Glomerular endothelial cell (primary cell): ENCODE measurements around the gene FABP7. TPM values are rescaled to one million over a fixed set of nuclear protein-coding genes. Genes with fewer than 3 reads are reported as not detected.
"Not testable (repeated sequence)": the region's sequence is repeated elsewhere in the genome, so short reads cannot be mapped to it uniquely, and the experiment has no call there.

Experiments
- DNase-seq: peaks from one replicate; pipeline ENCODE4 v3.0.0-alpha.2; 2011; ENCODE audit warnings: low read depth, low spot score; ENCODE audit errors: extremely low read depth
- total RNA-seq: library from RNA; depleted of rRNA; stranded (reverse); fragments of >200 nt; gene quantifications from 2 replicates; pipeline ENCODE4 v1.2.3, GENCODE V29; 2015

The FABP7 gene
- total RNA-seq, result not detected in 2 replicates

DNA sequence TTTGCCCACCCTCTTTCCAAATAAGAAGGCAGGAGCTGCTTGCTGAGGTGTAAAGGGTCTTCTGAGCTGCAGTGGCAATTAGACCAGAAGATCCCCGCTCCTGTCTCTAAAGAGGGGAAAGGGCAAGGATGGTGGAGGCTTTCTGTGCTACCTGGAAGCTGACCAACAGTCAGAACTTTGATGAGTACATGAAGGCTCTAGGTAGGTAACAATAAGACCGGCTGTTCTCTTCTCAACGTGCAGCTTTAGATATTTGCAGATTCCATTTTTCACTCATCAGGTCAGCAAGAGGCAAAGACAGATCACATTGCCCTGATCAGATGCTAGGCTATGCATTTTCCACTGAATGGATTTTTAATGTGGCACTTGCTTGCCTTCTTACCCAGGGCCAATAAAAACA, at the start of gene FABP7:
Gene FABP7, plus strand, starts transcription at position 50 of the 400 bp plus-strand sequence. Its CDS starts 79 bp downstream, at position 129.
- DNase-seq, result no peak

DNA sequence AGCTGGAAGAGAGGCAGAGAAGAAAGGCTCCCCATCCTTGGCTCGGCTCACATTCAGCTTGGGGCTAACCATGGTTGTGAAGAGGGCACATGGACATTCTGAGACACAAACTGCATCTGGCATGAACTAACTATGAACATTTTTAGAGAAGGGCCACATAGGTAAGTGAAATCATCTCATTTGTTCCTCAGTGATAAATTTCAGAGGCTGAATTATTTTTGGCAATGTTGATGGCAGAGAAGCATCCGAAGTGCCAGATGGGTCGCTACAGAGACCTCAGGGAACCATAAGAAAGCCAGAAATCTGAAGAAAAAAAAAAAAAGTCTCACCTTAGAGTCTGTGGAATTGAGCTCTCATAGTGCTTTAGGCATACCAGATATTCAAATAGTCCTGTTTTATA, 49.2 kb upstream of the FABP7 start:
- no peak for DNase-seq

DNA sequence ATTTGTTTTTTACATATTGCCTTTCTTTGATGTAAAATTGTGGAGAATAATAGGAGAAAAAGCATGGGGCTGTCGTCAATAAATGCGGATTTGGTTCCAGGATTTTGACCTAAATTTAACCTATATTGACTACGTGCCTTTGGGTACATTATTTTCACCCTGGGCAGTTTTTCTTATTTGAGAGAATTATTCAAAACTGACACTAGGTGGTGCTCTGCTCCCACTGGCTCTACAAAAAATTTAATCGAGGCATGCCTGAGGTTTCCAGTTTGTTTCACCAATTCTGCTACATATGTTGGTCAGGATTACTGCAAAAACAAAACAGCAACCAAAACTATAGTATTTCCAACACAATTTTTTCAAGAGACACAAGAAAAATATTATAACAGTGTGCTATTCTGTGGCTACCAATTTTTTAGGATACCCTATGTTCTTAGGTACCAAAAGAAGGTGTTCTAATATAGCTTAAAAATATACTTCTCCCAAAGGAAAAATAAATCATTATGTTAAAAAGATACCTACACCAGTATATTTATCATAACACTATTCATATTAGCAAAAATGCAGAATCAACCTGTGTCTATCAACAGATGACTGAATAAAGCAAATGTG, 48.6 kb upstream of the FABP7 start:
- peak; percentile 16 for DNase-seq

DNA sequence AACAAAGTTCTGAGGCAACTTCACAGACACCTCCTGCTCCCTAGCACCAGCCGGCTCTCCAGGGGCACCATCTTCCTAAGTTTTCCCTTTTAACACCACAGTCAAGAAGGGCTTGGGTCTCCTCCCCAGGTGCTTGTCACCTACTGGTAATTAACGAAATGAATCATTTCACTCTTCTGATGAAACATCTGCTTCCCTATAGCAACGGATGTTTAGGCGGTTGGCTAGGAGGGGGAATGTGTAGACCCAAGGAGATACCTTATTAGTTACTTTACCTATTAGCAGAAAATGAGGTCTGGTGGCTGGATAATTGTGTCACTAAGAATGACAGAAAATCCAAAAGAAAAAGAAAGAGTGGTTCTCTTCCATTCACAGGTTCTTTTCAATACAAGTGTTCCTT, 46.3 kb upstream of the FABP7 start:
- DNase-seq, result no peak

DNA sequence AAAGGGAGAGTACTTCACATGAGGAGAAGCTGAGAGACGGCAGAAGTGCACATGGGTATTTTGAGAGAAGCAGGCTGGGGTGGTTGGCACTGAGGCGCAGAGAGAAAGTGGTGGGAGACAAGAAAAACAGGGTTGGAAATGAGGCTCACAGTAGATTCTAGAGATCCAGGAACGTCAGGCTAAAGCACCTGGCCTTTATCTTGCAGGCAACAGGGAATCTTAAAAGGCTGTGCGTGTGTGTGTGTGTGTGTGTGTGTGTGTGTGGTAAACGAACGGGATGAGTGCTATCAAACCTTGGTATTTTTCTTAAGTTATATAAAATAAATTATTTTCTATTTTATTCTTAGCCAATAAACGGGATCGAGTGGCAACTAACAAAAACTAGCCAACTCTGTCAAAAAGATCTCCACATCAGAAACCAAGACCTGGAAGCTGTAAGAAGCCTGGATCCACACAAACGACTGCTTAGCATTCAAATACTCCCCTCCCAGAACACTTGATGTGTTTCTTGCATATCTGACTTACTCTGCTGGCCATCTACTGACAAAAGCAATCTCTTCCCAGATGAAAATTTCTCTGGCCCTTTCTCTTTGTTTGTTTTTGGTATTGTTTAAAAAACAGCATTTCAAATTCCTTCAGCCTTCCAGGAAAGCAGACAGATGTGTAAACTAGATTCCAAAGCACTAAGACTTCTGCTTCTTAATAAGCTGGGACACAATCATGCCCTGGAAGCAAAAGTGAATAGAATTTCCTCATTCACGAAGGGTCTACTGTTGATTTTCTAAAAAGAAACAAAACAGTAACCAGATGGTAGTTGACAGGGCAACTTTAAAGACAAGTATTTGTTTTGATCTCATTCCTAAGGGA, 44.8 kb upstream of the FABP7 start:
- DNase-seq, result no peak

DNA sequence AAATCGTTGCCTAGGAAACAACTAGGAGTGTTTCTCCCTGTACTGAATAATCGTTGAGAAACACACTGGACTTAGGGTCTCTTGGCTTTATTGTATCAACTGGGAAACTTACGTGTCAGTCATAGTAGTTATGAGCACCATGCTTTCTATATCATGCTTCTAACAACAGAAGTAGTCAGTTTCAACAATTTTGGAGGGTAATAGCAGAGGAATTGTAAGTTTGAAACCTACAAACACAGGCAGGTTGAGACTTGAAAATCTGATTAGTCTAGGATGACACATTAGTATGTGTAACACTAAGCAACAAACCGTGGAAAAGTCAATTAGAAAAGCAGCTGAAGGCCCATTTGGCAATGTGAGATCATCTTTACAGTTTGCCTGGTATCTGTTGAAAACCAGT, 43.9 kb upstream of the FABP7 start:
- no peak for DNase-seq

DNA sequence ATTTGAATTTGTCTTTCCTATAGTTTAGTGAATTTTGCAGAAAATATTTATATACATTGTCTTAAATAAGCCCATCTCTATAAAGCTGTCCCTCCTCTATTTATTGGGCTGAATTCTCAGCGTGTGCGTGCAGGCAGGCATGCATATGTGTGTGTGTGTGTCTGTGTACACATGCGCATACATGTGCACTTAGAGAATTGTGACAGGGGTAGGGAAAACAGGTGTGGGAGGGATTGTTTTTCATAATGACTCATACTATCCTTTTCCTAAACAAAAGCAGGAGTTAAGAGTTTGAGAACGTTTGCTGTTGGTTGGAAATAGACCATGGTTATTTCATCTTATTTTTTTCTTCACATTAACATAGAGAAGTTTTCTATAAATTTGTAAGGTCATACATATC, 43.4 kb upstream of the FABP7 start:
- DNase-seq, result no peak

DNA sequence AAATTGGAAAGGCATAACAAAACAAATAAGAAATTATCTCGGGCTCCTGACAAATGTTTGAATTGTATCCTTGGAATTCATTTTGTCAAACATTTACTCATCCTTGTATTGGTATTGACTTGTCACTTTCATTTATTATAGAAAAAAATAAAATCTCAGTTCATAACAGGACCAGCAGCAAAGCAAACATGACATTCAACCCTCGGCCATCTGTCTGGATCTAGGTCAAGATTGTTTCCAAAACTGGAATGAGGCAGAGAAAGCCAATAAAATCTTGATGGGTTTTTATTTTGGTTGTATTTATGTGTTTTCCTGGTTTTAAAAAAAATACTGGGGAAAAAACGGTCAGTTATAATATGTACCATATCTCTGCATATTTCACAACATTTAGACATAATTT, 42.9 kb upstream of the FABP7 start:
- DNase-seq, result no peak

DNA sequence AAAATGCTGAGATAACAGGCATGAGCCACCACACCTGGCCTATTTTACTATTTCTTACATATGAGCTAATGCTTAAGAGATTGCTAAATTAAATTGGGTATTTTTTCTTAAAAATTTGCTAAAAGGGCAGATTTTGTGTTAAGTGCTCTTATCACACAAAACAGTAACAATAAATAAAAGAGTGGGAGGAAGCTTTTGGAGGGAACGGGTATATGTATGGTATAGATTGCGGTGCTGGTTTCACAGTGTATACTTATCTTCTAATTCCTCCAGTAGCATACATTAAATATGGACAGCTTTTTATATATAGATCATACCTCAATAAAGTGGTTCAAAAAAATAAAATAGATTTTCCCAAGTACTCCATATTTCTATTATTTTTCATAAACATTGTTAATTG, 39.4 kb upstream of the FABP7 start:
- DNase-seq, result no peak

DNA sequence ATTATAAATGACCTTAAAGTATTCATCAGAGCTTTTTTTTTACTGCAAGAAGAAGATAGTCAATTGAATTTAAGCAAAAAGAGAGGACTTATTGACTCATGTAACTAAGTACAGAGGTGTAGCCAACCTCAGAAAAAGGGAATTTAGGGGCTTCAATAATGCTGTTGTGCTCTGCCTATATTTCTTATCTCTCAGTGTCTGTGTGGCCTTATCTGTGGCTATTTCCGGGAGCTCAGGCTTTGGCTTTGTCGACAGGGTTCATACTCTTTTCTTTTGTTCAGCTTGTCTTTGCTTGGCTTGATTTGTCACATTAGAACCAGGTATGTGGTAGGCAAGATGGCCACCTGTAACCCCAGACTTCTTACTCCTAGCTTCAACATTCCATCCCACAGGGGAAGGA, 38.6 kb upstream of the FABP7 start:
- no peak for DNase-seq

DNA sequence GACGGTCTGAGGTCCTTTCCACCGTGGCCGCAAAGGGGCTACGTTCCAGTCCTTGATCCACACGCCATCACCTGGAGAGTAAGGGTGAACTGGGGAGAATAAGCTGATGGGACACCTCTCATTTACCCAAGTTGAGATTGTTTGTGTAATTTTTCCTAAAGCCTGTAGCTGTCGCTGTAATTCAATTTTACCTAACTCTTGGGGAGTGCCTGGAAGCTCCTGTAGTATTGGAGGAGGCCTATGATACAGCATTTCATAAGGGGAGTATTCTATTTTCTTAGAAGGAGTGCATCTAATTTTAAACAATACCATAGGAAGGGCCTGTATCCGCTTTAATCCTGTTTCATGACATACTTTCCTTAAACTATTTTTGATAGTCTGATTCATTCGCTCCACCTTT, 35.3 kb upstream of the FABP7 start:
- DNase-seq, result not testable (repeated sequence)

DNA sequence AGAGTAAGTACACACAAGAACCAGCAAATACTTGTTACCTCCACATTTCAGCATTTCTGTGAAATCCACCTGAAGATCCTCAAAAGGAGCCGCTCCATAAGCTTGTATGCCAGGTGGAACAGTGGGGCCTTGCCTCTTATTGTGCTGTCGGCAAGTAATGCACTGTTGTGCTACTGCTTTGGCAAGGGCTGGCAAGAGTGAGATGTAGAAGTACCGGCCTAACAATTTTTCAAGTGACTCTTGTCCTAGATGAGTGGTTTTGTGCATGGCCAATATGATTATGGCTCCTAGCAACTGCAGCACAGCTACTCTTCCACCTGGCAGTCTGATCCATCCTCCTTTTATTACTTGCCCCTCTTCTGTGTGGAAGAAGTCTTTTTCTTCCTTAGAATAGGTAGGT, 34.7 kb upstream of the FABP7 start:
- not testable (repeated sequence) for DNase-seq

DNA sequence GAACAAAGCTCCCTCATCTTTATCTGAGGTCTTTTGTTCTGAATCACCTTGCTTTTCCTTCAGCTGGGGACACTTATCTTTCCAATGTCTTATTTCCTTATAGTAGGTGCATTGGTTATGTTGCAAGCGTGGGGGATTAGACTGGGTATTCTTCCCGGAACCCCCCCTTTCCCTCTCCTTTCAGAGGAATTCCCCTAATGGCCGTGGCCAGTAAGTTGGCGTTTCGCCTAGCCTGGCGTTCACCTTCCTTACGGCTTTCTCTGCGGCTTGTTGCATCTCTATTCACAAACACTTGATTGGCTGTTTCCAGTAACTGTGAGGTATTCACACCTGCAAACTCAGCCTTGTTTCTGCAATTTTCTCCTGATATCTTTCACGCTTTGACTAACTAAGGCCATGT, 32.8 kb upstream of the FABP7 start:
- DNase-seq, result no peak

DNA sequence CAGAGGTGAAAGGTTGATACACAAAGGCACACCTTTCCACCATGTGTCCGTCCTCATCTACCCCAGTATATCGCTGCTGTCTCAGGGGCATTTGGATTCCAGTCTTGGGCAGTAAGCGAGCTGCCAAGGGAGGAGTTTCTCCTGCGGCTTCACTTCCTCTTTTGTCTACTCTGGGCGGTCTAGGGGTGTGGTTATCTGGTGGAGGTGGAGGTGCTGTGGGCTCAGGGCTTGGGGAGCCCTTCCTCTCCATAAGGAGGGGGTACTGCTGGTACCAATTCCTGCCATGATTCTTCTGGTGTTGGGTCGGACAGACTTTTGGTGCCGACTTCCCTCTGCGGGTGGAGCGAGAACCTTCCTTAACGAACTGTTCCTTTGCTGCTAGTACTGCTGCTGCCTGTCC, 31.9 kb upstream of the FABP7 start:
- DNase-seq, result no peak

DNA sequence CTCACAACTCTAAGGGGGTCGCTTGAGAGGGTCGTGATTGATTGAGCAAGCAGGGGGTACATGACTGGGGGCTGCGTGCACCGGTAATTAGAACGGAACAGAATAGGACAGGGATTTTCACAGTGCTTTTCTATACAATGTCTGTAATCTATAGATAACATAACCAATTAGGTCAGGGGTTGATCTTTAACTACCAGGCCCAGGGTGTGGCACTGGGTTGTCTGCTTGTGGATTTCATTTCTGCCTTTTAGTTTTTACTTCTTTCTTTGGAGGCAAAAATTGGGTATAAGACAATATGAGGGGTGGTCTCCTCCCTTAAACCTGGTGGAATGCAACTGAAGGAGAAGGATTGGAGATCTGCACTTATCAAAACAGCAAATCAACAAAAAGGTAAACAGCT, 30.6 kb upstream of the FABP7 start:
- DNase-seq, result not testable (repeated sequence)

DNA sequence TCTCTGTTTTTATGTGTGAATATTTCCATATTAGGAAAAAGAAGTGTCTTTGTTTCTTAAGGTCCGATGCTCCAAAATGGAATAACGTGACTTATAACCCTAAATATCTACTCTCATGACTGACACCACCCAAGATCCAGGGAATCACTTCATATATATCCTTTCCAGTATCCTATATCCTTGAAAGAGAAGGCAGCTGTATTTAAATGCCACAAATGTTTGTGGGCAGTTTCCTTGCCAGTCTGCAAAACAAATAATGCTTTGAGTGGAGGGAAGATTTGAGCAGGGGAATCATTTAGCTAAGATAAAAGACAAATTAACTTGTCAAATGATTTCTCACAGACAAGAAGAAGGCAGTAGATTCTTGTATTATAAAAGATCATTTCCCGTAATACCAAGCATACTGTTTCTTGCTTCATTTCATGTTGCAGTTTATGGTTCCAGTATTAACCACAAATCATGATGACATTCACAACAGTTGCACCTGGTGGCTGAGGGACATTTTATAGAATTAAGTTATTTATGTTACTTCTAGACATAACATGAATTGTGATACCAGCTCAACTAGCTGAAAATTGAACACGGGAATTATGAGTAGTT, 30.0 kb upstream of the FABP7 start:
- DNase-seq, result no peak

DNA sequence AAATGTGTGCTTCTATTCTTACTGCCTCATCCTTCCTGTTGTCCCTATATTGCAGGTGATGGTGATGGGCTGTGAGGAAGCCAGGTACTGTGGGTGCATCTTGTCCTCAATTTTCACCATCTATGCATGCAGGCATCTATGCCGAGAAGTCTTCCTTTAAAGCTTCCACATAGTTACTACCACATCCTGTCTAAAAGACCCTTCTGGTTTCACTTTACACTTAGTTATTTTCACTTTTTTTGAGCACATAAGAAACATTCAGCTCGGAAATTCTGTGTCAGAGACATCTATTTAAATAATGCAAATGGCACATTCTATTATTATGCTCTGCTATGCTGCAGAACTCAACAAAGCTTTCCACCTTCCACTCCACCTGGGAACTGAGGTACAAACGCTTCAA, 28.2 kb upstream of the FABP7 start:
- DNase-seq, result no peak

DNA sequence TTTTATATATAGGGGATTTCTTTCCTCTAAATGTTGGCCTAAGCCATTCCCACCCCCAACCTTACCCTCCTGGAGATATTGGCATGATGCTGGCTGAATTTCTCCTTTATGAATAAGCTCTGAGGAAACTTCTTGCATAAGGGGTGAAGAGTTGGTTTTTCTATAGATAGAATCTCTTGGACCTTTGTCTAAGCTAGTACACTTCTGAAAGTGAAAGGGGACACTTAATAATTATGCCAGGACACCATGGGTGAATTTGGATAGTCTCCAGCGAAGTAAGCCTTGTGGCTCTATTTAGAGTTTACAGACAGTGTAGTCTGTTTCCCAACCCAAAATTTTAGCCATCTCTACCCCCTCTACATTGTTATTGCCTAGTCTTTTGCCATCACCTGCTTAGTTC, 27.1 kb upstream of the FABP7 start:
- no peak for DNase-seq

DNA sequence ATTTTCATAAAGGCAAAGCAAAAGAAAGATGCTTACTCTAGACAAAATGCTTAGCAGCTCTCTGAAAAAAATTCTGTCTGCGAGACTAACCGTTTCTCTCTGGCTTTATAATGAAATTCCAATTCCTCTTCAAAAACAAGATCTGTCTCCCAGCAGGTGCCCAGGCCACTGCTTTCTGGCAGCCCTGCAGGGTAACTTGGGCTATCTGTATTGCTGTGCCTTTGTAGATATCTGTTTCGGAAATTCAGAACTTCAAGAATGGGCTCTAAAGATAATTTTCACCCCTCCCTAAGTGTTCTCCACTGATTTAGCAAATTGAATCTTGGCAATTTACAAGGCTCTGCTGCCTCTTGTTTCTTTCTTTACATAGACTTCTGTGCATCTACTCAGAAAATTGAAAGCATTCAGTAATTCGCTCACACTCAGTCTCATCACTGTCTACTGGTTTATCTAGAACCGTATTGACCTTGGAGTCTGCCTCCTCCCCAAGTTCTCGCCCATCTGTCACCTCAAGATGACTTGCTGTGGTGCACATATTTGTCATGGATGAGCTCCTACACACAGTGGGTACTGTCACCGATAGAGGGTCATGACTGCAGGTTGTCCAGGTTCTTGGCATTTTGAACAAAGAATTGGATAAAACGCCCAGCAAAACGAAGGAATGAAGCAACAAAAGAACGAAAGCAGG, 26.4 kb upstream of the FABP7 start:
- no peak for DNase-seq

DNA sequence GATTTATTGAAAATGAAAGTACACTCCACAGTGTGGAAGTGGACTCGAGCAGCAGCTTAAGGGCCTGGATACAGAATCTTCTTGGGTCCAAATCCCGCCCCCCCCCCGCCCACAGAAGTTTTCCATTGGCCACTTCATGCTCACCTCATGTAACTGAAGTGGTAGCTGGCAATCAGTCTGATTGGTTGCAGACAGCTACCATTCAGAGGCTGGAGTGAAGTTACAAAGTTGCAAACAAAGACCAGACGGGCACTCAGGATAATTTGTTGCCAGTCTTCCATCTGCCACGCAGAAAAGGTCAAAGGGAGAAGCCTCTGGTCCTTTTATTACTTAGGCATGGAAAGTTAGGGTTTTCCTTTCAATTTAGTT, 25.8 kb upstream of the FABP7 start:
- no peak for DNase-seq

DNA sequence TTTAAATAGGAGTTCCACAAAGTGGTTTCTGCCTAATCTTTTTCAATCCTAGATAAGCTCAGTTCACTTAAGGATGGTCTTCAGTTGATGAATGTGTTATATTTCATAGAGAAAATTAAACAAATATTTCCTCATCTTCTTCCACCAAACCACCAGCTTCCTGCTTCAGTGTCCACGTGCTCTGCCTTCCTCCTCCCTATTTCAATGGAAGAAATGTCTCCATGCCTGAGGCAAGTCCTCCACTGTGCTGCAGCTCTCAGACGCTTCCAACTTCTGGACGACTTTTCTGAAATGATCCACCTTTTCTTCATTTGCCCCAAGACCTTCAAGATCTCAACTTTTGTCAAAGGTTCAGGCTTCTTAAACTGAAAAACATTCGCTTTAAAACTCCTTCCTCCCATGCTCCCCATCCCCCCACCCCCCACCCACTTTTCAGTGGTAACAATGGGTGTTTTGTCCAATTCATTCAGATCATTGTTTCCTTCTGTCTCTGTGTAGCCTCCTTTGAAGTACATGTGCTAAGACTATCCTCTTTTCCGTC, 25.3 kb upstream of the FABP7 start:
- no peak for DNase-seq
